ENCODE data around the gene TRAK1.

GRCh38 chr3:42256135-42256819 is 165.1 kb downstream of the TRAK1 start:
- TF ChIP-seq EP300 (IDR thresholded peaks at IDR 0.05) = no peak
- no peak for TF ChIP-seq POLR2AphosphoS5 (IDR thresholded peaks at IDR 0.05)
